Activated naive CD4-positive, alpha-beta T cell treated with anti-CD3 and anti-CD28 coated beads, Interleukin-2, amount 50 U/mL, for 24 hours (primary cell): ENCODE results near the gene LAPTM4A.
A peak's percentile ranks its signal among the peaks of the same experiment; 100 is the strongest.
"Not testable (repeated sequence)": the region's sequence is repeated elsewhere in the genome, so short reads cannot be mapped to it uniquely, and the experiment has no call there.

Source experiments
- H3K27ac Mint-ChIP-seq: one replicate; pipeline ENCODE4 v1.8.0; 2021; ENCODE audit warnings: mild to moderate bottlenecking, mixed read lengths
- H3K27me3 Mint-ChIP-seq: one replicate; pipeline ENCODE4 v1.8.0; 2021; ENCODE audit warnings: mixed read lengths
- H3K36me3 Mint-ChIP-seq: one replicate; pipeline ENCODE4 v1.8.0; 2021; ENCODE audit warnings: mixed read lengths
- H3K4me1 Mint-ChIP-seq: one replicate; pipeline ENCODE4 v1.8.0; 2021; ENCODE audit warnings: mixed read lengths
- H3K4me3 Mint-ChIP-seq: one replicate; pipeline ENCODE4 v1.8.0; 2021; ENCODE audit warnings: mild to moderate bottlenecking, mixed read lengths
- H3K9me3 Mint-ChIP-seq: one replicate; pipeline ENCODE4 v1.8.0; 2021; ENCODE audit warnings: mixed read lengths

LAPTM4A gene

DNA sequence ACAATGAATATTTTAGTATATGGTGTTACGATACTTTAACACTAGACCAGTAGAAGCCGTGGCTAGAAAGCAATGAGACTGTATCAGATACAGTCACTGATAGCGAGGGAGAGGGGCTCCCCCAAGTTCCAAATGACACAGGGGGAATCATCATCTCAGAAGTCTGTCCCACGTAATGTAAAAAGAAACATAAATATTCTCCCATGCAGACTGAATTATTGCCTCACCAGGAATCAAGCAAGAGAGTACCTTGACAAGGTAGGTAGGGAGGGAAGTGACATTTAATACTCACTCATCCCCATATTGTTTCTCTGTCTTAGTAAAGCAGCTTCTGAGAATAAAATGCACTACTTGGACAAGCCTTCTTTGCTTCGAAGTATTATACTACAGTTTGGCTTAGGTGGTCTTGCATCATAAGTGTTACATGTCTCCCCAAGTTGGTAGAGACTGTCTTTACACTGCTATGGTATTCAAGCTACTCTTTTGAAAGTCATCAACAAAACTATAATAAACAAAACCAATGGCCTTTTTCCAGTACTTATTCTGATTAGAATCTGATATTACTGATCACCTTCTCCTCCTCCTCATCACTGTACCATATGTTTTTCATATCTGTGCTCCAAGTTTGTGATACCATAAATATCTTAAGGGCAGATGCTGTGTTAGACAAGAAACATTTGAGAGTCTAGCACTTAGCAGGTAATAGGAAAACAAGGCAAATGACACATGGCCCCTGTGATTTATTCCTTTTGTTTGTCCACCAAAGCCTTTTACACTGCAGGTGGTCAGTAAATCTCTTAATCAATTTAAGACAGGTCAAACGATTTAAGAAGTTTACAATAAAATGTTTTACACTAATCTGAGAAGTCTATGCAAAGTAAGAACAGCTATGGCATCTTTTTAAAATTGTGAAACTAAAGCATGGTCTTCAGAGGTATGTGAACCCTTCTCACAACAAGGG, 2.7 kb downstream of the LAPTM4A start:
- H3K4me1 Mint-ChIP-seq: peaks cover 43% of the 10 kb centered on the region
- H3K4me3 Mint-ChIP-seq: peak overlapping the region; percentile 3
- no peaks in the 10 kb centered on the region for H3K27me3 Mint-ChIP-seq
- no peaks in the 10 kb centered on the region for H3K9me3 Mint-ChIP-seq
- no peaks in the 10 kb centered on the region for H3K36me3 Mint-ChIP-seq
- no peak overlapping the region for H3K27ac Mint-ChIP-seq

DNA sequence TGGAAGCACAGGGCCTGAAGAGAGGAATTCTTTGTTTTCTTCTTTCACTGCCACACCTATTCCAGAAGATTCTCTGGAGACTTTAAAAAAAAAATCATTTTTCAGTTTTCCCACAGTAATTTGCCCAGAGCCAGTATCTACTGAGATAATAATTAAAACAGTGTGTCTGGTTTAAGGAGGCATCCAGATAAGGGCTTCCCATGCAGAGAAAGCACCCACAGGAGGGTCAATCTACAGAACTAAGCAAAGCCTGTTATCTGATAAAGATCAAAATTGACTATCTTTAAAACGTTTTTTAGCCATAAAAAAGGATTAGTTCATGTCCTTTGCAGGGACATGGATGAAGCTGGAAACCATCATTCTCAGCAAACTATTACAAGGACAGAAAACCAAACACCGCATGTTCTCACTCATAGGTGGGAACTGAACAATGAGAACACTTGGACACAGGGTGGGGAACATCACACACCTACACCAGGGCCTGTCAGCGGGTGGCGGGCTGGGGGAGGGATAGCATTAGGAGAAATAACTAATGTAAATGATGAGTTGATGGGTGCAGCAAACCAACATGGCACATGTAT, 5.6 kb downstream of the LAPTM4A start:
- H3K4me1 Mint-ChIP-seq: peaks cover 57% of the 10 kb centered on the region
- H3K4me3 Mint-ChIP-seq, H3K27me3 Mint-ChIP-seq, H3K27ac Mint-ChIP-seq, H3K36me3 Mint-ChIP-seq, H3K9me3 Mint-ChIP-seq: not testable (repeated sequence)

DNA sequence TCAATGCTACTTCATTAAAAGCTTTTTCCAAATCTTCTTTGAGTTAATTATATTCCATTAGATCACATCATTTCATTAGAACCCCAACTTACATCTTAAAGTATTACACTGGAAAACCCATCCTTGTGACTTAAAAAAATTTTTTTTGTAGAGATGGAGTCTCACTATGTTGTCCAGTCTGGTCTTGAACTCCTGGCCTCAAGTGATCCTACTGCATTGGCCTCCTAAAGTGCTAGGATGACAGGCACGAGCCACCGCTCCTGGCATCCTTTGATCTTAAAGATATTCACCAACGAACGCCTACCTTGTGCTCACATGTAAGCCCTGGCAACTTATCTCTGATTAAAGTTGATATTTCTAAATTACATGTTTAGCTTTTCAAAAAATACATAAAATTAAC, 6.7 kb downstream of the LAPTM4A start:
- Mint-ChIP-seq H3K9me3 (no peaks in the 10 kb centered on the region), H3K4me1 (peaks cover 54% of the 10 kb centered on the region), H3K36me3 (peaks cover 4% of the 10 kb centered on the region), H3K27ac (no peak overlapping the region), H3K27me3 (no peaks in the 10 kb centered on the region), H3K4me3 (no peak overlapping the region)

DNA sequence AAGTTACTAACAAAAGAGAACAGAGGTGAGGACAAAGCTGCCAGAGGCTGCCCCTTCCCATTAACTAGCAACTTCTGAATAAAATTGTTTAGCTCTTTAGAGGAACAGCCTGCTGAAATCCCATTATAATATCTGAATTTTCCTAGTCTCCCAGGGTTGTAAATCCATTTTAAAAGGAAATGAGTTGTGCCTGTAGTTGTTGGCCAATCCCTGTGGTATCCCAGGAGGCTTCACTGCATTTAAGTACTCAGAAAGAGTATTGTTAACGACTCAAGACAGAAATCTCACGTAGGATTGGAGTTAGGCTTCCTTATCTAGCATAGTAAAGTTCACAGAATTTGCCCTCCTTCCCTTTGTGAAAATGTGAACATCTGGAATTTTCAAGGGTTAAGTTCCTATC, 8.9 kb downstream of the LAPTM4A start:
- no peaks in the 10 kb centered on the region for H3K27me3 Mint-ChIP-seq
- no peak overlapping the region for H3K4me3 Mint-ChIP-seq
- H3K4me1 Mint-ChIP-seq: peaks cover 33% of the 10 kb centered on the region
- no peaks in the 10 kb centered on the region for H3K9me3 Mint-ChIP-seq
- peaks cover 8% of the 10 kb centered on the region for H3K36me3 Mint-ChIP-seq
- H3K27ac Mint-ChIP-seq: no peak overlapping the region

DNA sequence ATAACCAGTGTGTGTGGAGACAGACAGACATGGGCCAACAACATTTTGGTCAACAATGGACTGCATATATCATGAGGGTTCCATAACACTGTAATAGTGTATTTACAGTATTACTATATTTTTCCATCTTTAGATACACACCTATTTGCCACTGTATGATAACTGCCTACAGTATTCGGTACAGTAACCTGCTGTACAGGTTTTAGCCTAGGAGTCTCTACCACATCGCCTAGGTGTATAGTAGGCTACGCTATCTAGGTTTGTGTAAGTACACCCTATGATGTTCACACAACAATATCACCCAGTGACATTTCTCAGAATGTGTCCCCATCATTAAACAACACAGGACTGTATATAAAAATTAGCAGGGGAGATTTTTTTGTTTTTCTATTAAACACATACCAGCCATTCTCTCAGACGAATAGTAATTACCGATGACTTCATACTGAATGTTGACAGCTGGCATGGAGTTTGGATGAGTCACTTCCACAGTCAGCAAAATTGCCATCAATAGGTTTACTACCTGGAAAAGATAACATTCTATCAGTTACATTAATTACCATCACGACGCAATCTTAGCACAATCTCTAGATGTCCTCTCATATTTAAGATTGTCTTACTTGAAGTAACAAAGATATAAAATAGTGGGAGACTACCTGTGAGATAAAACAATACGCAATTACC, 10.8 kb downstream of the LAPTM4A start:
- Mint-ChIP-seq H3K4me1 (peaks cover 34% of the 10 kb centered on the region), H3K9me3 (no peaks in the 10 kb centered on the region), H3K27ac (no peak overlapping the region), H3K4me3 (no peak overlapping the region), H3K36me3 (peaks cover 13% of the 10 kb centered on the region), H3K27me3 (no peaks in the 10 kb centered on the region)

DNA sequence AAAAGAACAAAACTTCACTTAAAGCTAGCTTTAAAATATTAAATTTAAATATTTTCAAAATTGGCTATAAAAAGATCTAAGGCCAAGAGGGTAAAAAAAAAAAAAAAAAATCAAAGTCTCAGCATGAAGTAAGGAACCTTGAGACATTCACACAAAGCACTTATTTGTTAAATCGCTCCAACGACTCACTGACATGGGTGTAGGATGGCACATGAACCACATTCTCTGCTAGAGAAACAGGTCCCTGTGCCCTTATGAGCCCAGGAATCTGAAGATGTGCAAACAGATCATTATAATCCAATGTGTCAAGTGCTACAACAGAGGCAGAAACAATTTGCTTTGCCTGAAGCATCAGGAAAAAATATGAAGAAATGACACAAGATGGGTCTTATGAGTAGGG, 13.8 kb downstream of the LAPTM4A start:
- no peaks in the 10 kb centered on the region for H3K9me3 Mint-ChIP-seq
- H3K27ac Mint-ChIP-seq: no peak overlapping the region
- H3K4me1 Mint-ChIP-seq: peaks cover 18% of the 10 kb centered on the region
- no peak overlapping the region for H3K4me3 Mint-ChIP-seq
- H3K36me3 Mint-ChIP-seq: peaks cover 22% of the 10 kb centered on the region
- H3K27me3 Mint-ChIP-seq: no peaks in the 10 kb centered on the region

DNA sequence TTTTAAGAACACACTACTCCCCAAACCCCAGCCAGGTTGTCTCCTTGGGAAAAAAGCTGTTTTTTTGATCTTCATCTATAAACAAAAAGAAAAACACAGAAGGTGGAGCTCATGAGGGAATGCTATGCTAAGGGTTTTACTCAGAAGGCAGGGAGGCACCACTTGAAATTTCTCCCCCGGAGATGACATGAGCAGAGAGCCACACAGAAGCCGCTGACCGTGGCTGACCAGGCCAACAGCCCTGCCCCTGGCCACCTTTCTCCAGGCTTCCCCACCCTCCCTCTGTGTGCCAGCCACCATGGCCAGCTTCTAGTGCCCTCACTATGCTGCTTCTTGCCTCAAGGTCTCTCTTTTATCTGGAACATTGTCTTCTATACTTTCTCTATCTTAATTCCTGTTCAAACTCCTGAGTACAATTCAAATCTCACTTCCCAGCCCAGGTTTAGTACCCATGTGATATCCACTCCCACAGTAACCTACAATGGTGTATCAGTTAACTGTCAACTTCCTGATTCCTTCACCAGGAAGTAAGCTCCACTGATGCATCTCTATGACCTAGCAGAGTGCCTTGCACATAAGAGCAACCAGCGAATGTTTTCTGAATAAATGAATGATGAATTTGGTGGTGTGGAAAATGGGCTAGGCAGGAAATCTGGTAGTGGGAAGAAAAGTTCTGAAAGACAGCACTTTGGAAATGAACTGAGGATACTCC, 15.3 kb downstream of the LAPTM4A start:
- Mint-ChIP-seq H3K36me3 (peaks cover 33% of the 10 kb centered on the region), H3K4me3 (no peak overlapping the region)

DNA sequence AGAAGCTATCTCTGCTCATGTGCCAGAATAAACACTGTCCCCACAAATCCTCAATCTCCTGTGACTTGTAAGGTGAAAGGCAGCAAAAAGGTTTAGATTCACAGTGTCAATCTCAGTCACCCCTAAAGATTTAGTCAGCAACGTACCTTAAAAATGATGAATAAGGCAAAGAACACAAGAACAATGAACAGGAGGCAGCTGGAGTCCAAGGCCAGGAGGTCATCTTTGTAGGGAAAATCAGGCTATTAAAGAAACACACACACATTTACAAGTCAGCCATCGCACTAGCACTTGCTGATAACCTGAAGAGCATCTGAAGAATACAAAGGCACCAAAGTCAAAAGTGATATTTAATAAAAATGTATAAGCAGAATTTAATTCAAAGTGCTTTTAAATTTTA, 16.6 kb downstream of the LAPTM4A start:
- peaks cover 5% of the 10 kb centered on the region for H3K4me1 Mint-ChIP-seq
- H3K27me3 Mint-ChIP-seq: no peaks in the 10 kb centered on the region
- H3K9me3 Mint-ChIP-seq: no peaks in the 10 kb centered on the region
- no peak overlapping the region for H3K4me3 Mint-ChIP-seq
- H3K36me3 Mint-ChIP-seq: peaks cover 39% of the 10 kb centered on the region
- no peak overlapping the region for H3K27ac Mint-ChIP-seq

More for the DNA sequence above, 15.3 kb downstream of the LAPTM4A start:
- H3K27me3 Mint-ChIP-seq: no peaks in the 10 kb centered on the region
- H3K27ac Mint-ChIP-seq: peak overlapping the region; percentile 2
- peaks cover 11% of the 10 kb centered on the region for H3K4me1 Mint-ChIP-seq
- H3K9me3 Mint-ChIP-seq: no peaks in the 10 kb centered on the region

DNA sequence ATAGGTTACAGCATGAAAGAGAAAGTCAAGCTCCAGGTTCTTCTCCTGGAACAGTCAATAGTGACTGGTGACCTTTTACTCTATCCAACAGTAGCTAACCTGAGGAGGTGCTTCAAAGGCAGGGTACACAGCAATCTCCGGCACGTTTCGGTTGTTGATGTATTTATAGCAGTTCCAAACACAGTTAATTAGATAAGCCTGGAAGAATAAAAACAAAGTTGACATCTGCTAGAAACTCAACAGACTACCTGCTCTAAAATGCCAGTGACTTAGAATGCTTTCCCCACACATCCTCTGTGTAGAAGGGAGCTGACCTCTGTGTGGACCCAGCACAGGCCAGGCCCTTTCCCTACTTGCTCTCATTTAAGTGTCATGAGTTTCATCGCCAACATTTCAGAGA, 17.2 kb downstream of the LAPTM4A start:
- Mint-ChIP-seq H3K36me3 (peaks cover 44% of the 10 kb centered on the region), H3K4me1 (peaks cover 5% of the 10 kb centered on the region)

DNA sequence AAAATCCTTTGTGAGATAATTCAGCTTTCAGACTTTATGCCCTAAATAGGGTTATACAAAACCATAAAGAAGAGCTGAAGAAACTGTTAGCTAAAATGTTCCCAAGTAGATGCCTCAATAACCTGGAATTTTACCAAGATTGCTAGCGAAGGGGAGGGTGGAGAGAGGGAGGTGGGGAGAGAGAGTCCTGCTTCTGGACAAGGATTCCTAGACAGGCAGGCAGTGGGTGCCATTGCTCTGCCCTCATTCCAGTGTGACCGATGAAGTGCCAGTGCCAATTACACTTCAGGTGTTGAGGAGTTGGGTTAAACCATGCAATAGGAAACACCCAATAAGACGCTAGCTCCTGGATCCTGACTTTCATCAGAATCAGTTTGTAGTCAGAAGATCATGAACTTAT, 18.1 kb downstream of the LAPTM4A start:
- no peak overlapping the region for H3K4me3 Mint-ChIP-seq
- H3K36me3 Mint-ChIP-seq: peaks cover 50% of the 10 kb centered on the region
- H3K4me1 Mint-ChIP-seq: peaks cover 5% of the 10 kb centered on the region
- H3K27ac Mint-ChIP-seq: no peak overlapping the region
- no peaks in the 10 kb centered on the region for H3K9me3 Mint-ChIP-seq
- no peaks in the 10 kb centered on the region for H3K27me3 Mint-ChIP-seq

More for the DNA sequence above, 17.2 kb downstream of the LAPTM4A start:
- no peaks in the 10 kb centered on the region for H3K9me3 Mint-ChIP-seq
- no peak overlapping the region for H3K27ac Mint-ChIP-seq
- H3K27me3 Mint-ChIP-seq: no peaks in the 10 kb centered on the region
- no peak overlapping the region for H3K4me3 Mint-ChIP-seq

DNA sequence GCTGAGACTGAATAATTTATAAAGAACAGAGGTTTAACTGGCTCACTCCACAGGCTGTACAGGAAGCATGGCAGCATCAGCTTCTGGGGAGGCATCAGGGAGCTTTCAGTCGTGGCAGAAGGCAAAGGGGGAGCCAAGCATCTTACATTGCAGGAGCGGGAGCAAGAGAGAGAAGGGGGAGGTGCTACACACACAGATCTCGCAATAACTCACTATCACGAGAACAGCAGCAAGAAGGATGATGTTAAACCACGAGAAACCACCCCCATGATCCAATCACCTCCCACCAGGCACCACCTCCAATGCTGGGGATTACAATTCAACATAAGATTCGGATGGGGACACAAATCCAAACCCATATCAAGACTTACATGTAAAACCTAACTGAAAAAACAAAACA, 21.2 kb downstream of the LAPTM4A start:
- Mint-ChIP-seq H3K36me3 (peaks cover 43% of the 10 kb centered on the region), H3K27ac (no peak overlapping the region), H3K27me3 (no peaks in the 10 kb centered on the region), H3K4me1 (no peaks in the 10 kb centered on the region), H3K4me3 (no peak overlapping the region), H3K9me3 (no peaks in the 10 kb centered on the region)

DNA sequence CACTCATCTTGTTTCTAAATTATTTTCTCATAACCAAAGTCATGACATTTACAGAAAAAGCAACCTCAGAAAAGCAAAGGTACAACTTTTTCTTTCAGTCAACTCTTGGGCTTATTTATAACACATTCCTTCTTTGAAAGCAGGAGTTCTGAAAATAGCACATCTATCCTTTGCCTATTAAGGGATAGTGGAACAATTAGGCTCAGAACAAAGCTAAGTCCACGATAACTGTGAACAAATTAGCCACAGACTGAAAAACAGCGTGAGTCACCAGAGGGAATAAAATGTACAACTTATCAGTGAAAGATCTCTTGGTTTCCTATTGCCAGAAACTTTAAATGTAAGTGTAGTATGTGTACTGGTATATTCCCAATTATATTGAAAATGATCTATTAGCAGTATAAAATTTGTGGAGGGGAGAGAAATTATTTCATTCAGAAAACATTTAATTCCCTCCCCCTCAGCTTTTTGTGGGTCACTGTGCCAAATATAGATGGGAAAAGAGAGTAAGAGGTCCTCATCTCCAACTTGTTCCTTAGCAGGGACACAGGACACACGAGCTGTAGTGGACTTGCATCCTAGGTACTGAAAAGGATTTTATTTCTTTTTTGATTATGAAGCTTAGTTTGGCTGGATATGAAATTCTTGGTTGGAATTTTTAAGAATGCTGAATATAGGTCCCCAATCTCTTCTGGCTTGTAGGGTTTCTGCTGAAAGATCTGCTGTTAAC, 23.6 kb downstream of the LAPTM4A start:
- H3K27me3 Mint-ChIP-seq: no peaks in the 10 kb centered on the region
- peaks cover 2% of the 10 kb centered on the region for H3K9me3 Mint-ChIP-seq
- no peak overlapping the region for H3K4me3 Mint-ChIP-seq
- peaks cover 36% of the 10 kb centered on the region for H3K36me3 Mint-ChIP-seq
- H3K4me1 Mint-ChIP-seq: no peaks in the 10 kb centered on the region
- H3K27ac Mint-ChIP-seq: no peak overlapping the region

DNA sequence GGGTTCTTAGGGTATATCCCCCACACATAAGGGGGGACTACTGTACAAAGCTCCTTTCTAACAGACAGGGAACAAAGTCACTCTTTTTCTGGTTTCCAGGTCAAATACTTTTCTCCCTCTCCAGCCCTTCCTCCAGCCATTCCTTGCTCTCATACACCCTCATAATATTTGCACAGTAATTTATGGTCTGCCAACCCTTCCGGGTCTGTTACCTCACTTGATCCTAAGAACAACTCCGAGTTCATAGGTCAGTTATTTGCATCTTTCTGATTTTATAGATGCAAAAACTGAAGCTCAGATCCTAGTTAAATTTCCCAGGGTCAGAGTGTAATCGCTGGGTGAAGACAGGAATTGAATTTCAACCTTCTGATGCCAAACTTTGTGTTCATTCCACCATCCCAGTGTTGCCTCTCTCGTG, 24.2 kb downstream of the LAPTM4A start:
- Mint-ChIP-seq H3K4me3 (no peak overlapping the region), H3K9me3 (peaks cover 5% of the 10 kb centered on the region), H3K36me3 (peaks cover 30% of the 10 kb centered on the region), H3K4me1 (no peaks in the 10 kb centered on the region), H3K27me3 (no peaks in the 10 kb centered on the region), H3K27ac (no peak overlapping the region)

DNA sequence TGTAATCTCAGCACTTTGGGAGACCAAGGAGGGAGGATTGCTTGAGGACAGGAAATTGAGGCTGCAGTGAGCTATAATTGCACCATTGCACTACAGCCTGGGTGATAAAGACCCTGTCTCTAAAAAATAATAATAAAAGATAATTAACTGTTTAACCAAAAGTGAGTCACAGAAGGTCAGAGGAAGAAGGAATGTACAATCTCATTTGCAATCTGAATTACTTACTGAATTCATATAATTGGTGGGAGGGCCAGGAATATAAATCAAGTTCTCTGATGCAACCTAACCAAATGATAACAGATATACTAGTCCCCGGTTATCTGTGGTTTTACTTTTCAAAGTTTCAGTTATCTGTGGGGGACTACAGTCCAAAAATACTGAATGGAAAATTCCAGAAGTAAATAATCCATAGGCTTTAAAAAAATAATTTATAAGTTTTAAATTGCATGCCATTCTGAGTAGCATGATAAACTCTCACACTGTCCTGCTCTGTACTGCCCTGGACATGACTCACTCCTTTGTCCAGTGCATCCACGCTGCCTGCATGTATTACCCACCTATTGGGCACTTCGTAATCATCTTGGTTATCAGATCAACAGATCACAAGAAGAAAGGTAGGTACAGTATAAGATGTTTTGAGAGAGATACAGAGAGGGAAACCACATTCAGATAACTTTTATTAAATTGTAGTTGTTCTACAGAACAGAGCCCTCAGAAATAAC, 26.2 kb downstream of the LAPTM4A start:
- H3K9me3 Mint-ChIP-seq: peaks cover 12% of the 10 kb centered on the region
- no peak overlapping the region for H3K4me3 Mint-ChIP-seq
- no peaks in the 10 kb centered on the region for H3K4me1 Mint-ChIP-seq
- H3K27me3 Mint-ChIP-seq: no peaks in the 10 kb centered on the region
- H3K36me3 Mint-ChIP-seq: peaks cover 22% of the 10 kb centered on the region
- H3K27ac Mint-ChIP-seq: no peak overlapping the region
